HepG2 (cell line): ENCODE results near the gene PDZD2.

Experiments used
- BRD4 ChIP-seq: sonication (generic); formaldehyde crosslinking; IDR thresholded peaks from 2 replicates; pipeline ENCODE4 v1.4.0; 2020; ENCODE audit warnings: missing genetic modification reagents
- ETV5 ChIP-seq: IDR thresholded peaks from 2 replicates; pipeline ENCODE4 v1.6.1; 2018; ENCODE audit warnings: missing biosample characterization, missing genetic modification reagents, inconsistent platforms, borderline replicate concordance
- NFYB ChIP-seq: sonication (generic); formaldehyde crosslinking; IDR thresholded peaks from 2 replicates; pipeline ENCODE4 v1.4.0; 2020; ENCODE audit warnings: missing genetic modification reagents
- SMAD3 ChIP-seq: sonication (generic); formaldehyde crosslinking; IDR thresholded peaks from 2 replicates; pipeline ENCODE4 v1.4.0; 2020; ENCODE audit warnings: missing genetic modification reagents
- ZBTB1 ChIP-seq: sonication (generic); formaldehyde crosslinking; IDR thresholded peaks from 2 replicates; pipeline ENCODE4 v1.4.0; 2020; ENCODE audit warnings: missing genetic modification reagents, borderline replicate concordance
- ZBTB38 ChIP-seq: sonication (generic); formaldehyde crosslinking; IDR thresholded peaks from 2 replicates; pipeline ENCODE4 v1.5.1; 2020; ENCODE audit warnings: mild to moderate bottlenecking, missing genetic modification reagents
- ZNF33A ChIP-seq: sonication (generic); formaldehyde crosslinking; IDR thresholded peaks from 2 replicates; pipeline ENCODE4 v1.5.1; 2020; ENCODE audit warnings: missing genetic modification reagents, mild to moderate bottlenecking, moderate library complexity, borderline replicate concordance
- ZNF546 ChIP-seq: sonication (generic); formaldehyde crosslinking; conservative IDR thresholded peaks from 2 replicates; pipeline ENCODE4 v1.8.1; 2023; ENCODE audit warnings: mild to moderate bottlenecking, missing genetic modification reagents
- TF ChIP-seq, protein P1 (sequence below): sonication (generic); formaldehyde crosslinking; IDR thresholded peaks from 2 replicates; pipeline ENCODE4 v1.5.0; 2020; ENCODE audit warnings: mild to moderate bottlenecking, missing genetic modification reagents, moderate library complexity

DNA sequence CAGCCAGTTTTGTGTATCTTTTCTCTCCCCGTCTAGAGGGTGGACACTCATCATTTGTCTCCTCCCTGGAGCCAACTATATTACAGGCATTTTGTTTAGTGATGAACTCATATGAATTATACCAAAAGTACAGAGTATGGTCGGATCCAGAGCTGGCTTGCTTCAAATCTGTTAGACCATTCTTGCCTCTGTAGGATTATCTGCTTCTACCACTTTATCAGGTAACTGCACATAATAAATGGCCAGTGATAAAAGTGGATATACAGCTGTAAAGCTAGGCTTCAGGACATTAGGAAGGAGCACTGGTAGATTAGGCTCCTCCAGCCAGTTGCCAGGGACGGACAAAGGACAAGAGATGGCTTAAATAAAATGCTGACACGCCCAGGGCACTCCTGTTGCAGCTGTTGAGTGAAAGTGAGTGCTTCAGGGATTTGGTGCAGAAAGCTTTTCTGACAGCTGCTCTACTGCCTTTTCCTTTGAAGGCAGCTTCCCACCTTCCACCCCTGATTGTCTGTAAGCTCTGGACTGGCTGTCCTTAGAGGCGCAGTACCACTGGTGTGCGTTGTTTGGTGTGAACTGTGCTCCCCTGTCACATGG, 259.2 kb downstream of the PDZD2 start:
- TF ChIP-seq ZBTB38 (CRISPR knock-in tag) (no peak), ZBTB1 (CRISPR knock-in tag) (no peak), BRD4 (no peak), ZNF33A (CRISPR knock-in tag) (no peak), ETV5 (CRISPR knock-in tag) (no peak), SMAD3 (no peak), ZNF546 (CRISPR knock-in tag) (no peak), NFYB (CRISPR knock-in tag) (no peak)
- TF ChIP-seq, protein P1, sequence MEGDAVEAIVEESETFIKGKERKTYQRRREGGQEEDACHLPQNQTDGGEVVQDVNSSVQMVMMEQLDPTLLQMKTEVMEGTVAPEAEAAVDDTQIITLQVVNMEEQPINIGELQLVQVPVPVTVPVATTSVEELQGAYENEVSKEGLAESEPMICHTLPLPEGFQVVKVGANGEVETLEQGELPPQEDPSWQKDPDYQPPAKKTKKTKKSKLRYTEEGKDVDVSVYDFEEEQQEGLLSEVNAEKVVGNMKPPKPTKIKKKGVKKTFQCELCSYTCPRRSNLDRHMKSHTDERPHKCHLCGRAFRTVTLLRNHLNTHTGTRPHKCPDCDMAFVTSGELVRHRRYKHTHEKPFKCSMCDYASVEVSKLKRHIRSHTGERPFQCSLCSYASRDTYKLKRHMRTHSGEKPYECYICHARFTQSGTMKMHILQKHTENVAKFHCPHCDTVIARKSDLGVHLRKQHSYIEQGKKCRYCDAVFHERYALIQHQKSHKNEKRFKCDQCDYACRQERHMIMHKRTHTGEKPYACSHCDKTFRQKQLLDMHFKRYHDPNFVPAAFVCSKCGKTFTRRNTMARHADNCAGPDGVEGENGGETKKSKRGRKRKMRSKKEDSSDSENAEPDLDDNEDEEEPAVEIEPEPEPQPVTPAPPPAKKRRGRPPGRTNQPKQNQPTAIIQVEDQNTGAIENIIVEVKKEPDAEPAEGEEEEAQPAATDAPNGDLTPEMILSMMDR (CRISPR knock-in tag): no peak
